Mesenchymal stem cell (in vitro differentiated cells and primary cell): ENCODE data around the gene MALRD1.

Experiments used
- DNase-seq: peaks from one replicate; pipeline ENCODE4 v3.0.0-alpha.2; 2013
- H2AFZ ChIP-seq: one replicate; pipeline ENCODE4 v1.6.1; 2013; ENCODE audit warnings: low read depth, mild to moderate bottlenecking, control low read depth, inconsistent platforms, low read length, moderate library complexity
- H2AK5ac ChIP-seq: 2 replicates; pipeline ENCODE4 v1.6.1; 2013; ENCODE audit warnings: low read length, moderate library complexity, mild to moderate bottlenecking, inconsistent platforms; ENCODE audit not compliant: severe bottlenecking
- H2BK120ac ChIP-seq: one replicate; pipeline ENCODE4 v1.6.1; 2013; ENCODE audit warnings: low read depth, mild to moderate bottlenecking, inconsistent platforms, low read length, moderate library complexity
- H2BK12ac ChIP-seq, 2 experiments: one replicate each; pipeline ENCODE4 v1.6.1; 2013; ENCODE audit warnings: inconsistent platforms in 2 of 2, low read length in 2 of 2, mild to moderate bottlenecking in 2 of 2, moderate library complexity in 2 of 2, control low read depth in 1 of 2
- H2BK15ac ChIP-seq: one replicate; pipeline ENCODE4 v1.6.1; 2013; ENCODE audit warnings: mild to moderate bottlenecking, low read depth, inconsistent platforms; ENCODE audit not compliant: poor library complexity, severe bottlenecking
- H2BK5ac ChIP-seq: 2 replicates; pipeline ENCODE4 v1.6.1; 2013; ENCODE audit warnings: low read depth, mild to moderate bottlenecking, low read length, control low read depth, inconsistent platforms; ENCODE audit not compliant: poor library complexity, severe bottlenecking
- H3K14ac ChIP-seq, 2 experiments: one replicate each; pipeline ENCODE4 v1.6.1; 2013; ENCODE audit warnings: inconsistent platforms in 2 of 2, low read length in 2 of 2, control low read depth in 1 of 2, mild to moderate bottlenecking in 1 of 2, moderate library complexity in 1 of 2
- H3K18ac ChIP-seq, 2 experiments: one replicate each; pipeline ENCODE4 v1.6.1; 2013; ENCODE audit warnings: inconsistent platforms in 2 of 2, low read length in 2 of 2, control low read depth in 1 of 2, low read depth in 1 of 2, mild to moderate bottlenecking in 1 of 2
- H3K23ac ChIP-seq, 2 experiments: one replicate each; pipeline ENCODE4 v1.6.1; 2013; ENCODE audit warnings: inconsistent platforms in 2 of 2, low read length in 2 of 2, mild to moderate bottlenecking in 2 of 2, moderate library complexity in 2 of 2, control low read depth in 1 of 2
- H3K27ac ChIP-seq: 2 replicates; pipeline ENCODE4 v1.5.1; 2013; ENCODE audit warnings: mild to moderate bottlenecking, moderate library complexity, low read length, control low read depth, inconsistent platforms; ENCODE audit not compliant: poor library complexity, severe bottlenecking
- H3K27me3 ChIP-seq, 2 experiments: 2 replicates each; pipeline versions ENCODE4 v1.6.1 to v1.7.0; 2013; ENCODE audit warnings: low read length in 2 of 2, mild to moderate bottlenecking in 2 of 2, moderate library complexity in 2 of 2, control low read depth in 1 of 2, inconsistent platforms in 1 of 2; ENCODE audit not compliant: control insufficient read depth in 1 of 2, insufficient read depth in 1 of 2
- H3K36me3 ChIP-seq, 2 experiments: 2 replicates each; pipeline versions ENCODE4 v1.6.1 to v1.7.0; 2013; ENCODE audit warnings: low read length in 2 of 2, control low read depth in 1 of 2, inconsistent platforms in 1 of 2, low read depth in 1 of 2, mild to moderate bottlenecking in 1 of 2; ENCODE audit not compliant: insufficient read depth in 2 of 2, control insufficient read depth in 1 of 2
- H3K4ac ChIP-seq, 2 experiments: one replicate each; pipeline ENCODE4 v1.6.1; 2013; ENCODE audit warnings: inconsistent platforms in 2 of 2, low read length in 2 of 2, mild to moderate bottlenecking in 2 of 2, moderate library complexity in 2 of 2, control low read depth in 1 of 2, low read depth in 1 of 2
- H3K4me1 ChIP-seq: 2 replicates; pipeline ENCODE4 v1.6.1; 2013; ENCODE audit warnings: low read depth, low read length, control low read depth; ENCODE audit not compliant: control insufficient read depth, insufficient read depth
- H3K4me2 ChIP-seq: 2 replicates; pipeline ENCODE4 v1.6.1; 2013; ENCODE audit warnings: low read length, mild to moderate bottlenecking, inconsistent platforms; ENCODE audit not compliant: poor library complexity, severe bottlenecking
- H3K4me3 ChIP-seq, 2 experiments: 2 replicates each; pipeline versions ENCODE4 v1.5.1 to v1.7.0; 2013; ENCODE audit warnings: low read length in 2 of 2, mild to moderate bottlenecking in 2 of 2, control low read depth in 1 of 2, low read depth in 1 of 2; ENCODE audit not compliant: insufficient read depth in 1 of 2
- H3K79me1 ChIP-seq: replicated peaks from 2 replicates; pipeline ENCODE4 v1.6.1; 2013; ENCODE audit warnings: mild to moderate bottlenecking, control low read depth, low read length, inconsistent platforms; ENCODE audit not compliant: poor library complexity, severe bottlenecking
- H3K9ac ChIP-seq: 2 replicates; pipeline ENCODE4 v1.7.0; 2013; ENCODE audit warnings: mild to moderate bottlenecking, low read length, moderate library complexity
- H3K9me3 ChIP-seq: 2 replicates; pipeline ENCODE4 v1.7.0; 2013; ENCODE audit warnings: mild to moderate bottlenecking, low read length; ENCODE audit not compliant: control insufficient read depth
- H4K8ac ChIP-seq: one replicate; pipeline ENCODE4 v1.6.1; 2013; ENCODE audit warnings: inconsistent platforms, mild to moderate bottlenecking, low read length, moderate library complexity
- H4K91ac ChIP-seq: one replicate; pipeline ENCODE4 v1.6.1; 2013; ENCODE audit warnings: mild to moderate bottlenecking, low read length, inconsistent platforms
- WGBS: methylation state at CpG from one replicate; pipeline ENCODE4 v1.1.7; 2013; ENCODE audit warnings: mixed read lengths; 5-methylcytosine and 5-hydroxymethylcytosine counted together

The MALRD1 gene

DNA sequence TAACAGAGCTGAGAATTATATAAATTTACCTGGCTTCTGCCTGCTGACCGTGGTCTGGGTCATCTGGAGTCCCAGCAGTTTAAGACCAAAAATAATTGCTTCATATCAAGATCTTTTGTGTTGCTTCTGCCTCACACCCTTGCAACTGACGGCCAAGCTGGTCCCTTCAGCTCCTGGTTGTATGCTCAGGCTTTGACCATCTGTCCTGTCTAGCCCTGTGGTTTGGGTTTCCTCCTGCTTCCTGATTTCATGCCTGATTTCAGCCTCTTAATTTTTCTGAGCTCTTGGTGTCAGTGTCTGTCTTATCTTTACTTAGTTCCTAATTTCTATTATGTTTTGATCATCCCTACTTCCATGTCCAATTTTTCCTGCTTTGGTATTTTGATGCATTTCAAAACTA is 679.8 kb downstream of the MALRD1 start:
- H2BK12ac ChIP-seq, result peak overlapping the region; percentile 38 to 83
- no peak overlapping the region for H2BK5ac ChIP-seq
- no peak overlapping the region for H2AFZ ChIP-seq
- no peak overlapping the region for H4K91ac ChIP-seq
- no peak overlapping the region for H3K9ac ChIP-seq
- peak overlapping the region; percentile 19 for H4K8ac ChIP-seq
- H3K23ac ChIP-seq, result no peak overlapping the region
- no peaks in the 10 kb centered on the region for H3K27me3 ChIP-seq
- H3K4ac ChIP-seq, result no peak overlapping the region
- no peaks in the 10 kb centered on the region for H3K4me1 ChIP-seq
- no peak overlapping the region for H3K14ac ChIP-seq
- H2BK120ac ChIP-seq, result no peak overlapping the region
- H3K18ac ChIP-seq, result no peak overlapping the region
- H3K36me3 ChIP-seq, result no peaks in the 10 kb centered on the region
- no peak for DNase-seq
- H3K27ac ChIP-seq, result no peak overlapping the region
- no peaks in the 10 kb centered on the region for H3K9me3 ChIP-seq
- H3K4me3 ChIP-seq, result no peak overlapping the region
- H2AK5ac ChIP-seq, result no peak overlapping the region
- H3K79me1 ChIP-seq, result no peaks in the 10 kb centered on the region
- no peak overlapping the region for H2BK15ac ChIP-seq
- H3K4me2 ChIP-seq, result no peak overlapping the region
- WGBS, result 88% methylated on average over 2 of the region's 2 CpGs

DNA sequence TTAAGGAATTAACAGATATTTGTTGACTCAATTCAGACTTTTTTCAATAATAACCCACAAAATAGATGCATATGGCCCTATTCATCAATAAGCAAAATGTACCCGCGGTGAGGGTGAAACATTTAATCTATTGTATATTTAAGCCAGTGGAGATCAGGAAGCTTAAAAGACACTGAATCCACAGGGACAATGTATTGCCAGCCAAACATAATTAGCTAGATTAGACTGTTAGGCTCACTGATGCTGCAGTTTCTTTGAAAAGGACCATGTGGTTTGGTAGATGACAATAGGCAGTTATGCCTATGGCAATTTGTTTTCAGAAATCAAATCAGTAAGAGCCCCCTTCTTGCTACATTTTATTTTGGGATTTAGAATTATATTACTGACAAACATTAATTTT is 680.4 kb downstream of the MALRD1 start:
- Histone ChIP-seq H3K27ac (no peak overlapping the region), H2BK120ac (no peak overlapping the region), H3K27me3 (no peaks in the 10 kb centered on the region), H3K4me1 (no peaks in the 10 kb centered on the region), H3K79me1 (no peaks in the 10 kb centered on the region), H2BK12ac (no peak overlapping the region), H3K4me2 (no peak overlapping the region), H3K9me3 (no peaks in the 10 kb centered on the region), H3K9ac (no peak overlapping the region), H2AFZ (no peak overlapping the region), H3K18ac (no peak overlapping the region), H2AK5ac (no peak overlapping the region), H3K14ac (no peak overlapping the region), H3K23ac (no peak overlapping the region), H3K36me3 (no peaks in the 10 kb centered on the region), H3K4me3 (no peak overlapping the region), H3K4ac (no peak overlapping the region), H4K91ac (no peak overlapping the region), H2BK15ac (no peak overlapping the region), H2BK5ac (no peak overlapping the region), H4K8ac (no peak overlapping the region)
- no peak for DNase-seq
- 93% methylated on average over 2 of the region's 2 CpGs for WGBS

DNA sequence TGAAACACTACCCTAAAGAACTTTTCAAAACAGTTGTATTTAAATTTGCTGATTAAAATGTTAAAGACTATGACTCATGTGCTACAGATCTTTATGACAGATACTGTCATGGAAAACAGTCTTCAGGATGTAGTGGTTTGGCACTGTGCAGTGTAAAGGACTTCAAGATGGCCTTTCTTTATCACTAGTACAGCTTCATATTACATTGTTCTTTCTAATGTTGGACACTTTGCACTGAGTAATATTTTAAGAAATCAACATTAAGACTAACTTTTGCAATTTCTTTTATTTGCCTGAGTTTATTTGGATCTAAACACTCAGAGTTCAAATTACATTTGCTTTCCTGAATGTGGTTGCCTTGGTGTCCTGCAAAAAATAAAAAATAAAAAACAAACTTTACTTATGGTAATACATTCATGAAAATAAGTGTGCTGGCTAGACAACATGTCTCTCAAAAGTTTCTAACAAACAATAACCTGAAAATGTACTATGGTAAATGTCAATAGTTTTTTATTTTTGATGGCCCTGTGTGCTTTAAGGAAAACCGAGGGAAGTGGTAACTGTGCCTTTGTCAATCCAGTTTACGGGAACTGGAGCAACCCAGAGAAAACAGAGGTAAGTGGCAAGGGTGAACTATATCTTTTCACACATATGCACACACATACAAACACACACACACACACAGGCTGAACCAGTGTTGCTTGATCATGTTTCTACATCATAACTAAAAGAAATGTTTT is 681.7 kb downstream of the MALRD1 start:
- Histone ChIP-seq H2AFZ (no peak overlapping the region), H3K36me3 (no peaks in the 10 kb centered on the region), H3K18ac (peak overlapping the region; percentile 43 to 72), H2BK5ac (no peak overlapping the region), H2AK5ac (no peak overlapping the region), H3K9me3 (no peaks in the 10 kb centered on the region), H3K4me1 (no peaks in the 10 kb centered on the region), H3K4ac (no peak overlapping the region), H3K4me3 (no peak overlapping the region), H3K23ac (no peak overlapping the region), H4K8ac (no peak overlapping the region), H2BK12ac (peak overlapping the region in 1 of 2 experiments; percentile 55), H3K4me2 (no peak overlapping the region), H3K9ac (peak overlapping the region; percentile 78), H2BK120ac (peak overlapping the region; percentile 73), H2BK15ac (no peak overlapping the region), H3K27me3 (no peaks in the 10 kb centered on the region), H4K91ac (no peak overlapping the region), H3K14ac (no peak overlapping the region), H3K27ac (no peak overlapping the region), H3K79me1 (no peaks in the 10 kb centered on the region)
- WGBS, result 94% methylated on average over 2 of the region's 2 CpGs
- peak; percentile 75 for DNase-seq

DNA sequence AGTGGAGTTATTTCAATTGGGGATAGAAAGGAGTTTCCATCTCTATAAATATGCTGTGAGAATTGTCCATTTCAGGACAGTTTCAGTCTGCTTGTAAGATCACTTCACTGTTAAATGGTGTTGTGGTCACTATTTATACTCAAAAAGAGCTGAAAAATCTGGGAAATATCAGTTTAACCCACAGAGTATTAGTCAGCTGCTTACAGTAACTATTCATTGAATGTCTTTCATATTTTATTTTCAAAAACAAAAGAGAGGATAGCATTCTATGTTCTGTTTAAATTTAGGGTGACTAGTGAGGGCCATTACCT is 682.3 kb downstream of the MALRD1 start:
- no peak overlapping the region for H2BK5ac ChIP-seq
- no peak overlapping the region for H2AK5ac ChIP-seq
- no peak for DNase-seq
- H3K36me3 ChIP-seq, result no peaks in the 10 kb centered on the region
- no peaks in the 10 kb centered on the region for H3K4me1 ChIP-seq
- no peaks in the 10 kb centered on the region for H3K27me3 ChIP-seq
- H2AFZ ChIP-seq, result no peak overlapping the region
- no peak overlapping the region for H3K14ac ChIP-seq
- H3K4ac ChIP-seq, result no peak overlapping the region
- peak overlapping the region; percentile 78 for H3K9ac ChIP-seq
- H2BK12ac ChIP-seq, result no peak overlapping the region
- no peaks in the 10 kb centered on the region for H3K79me1 ChIP-seq
- H3K23ac ChIP-seq, result no peak overlapping the region
- no peak overlapping the region for H3K27ac ChIP-seq
- no peaks in the 10 kb centered on the region for H3K9me3 ChIP-seq
- H2BK15ac ChIP-seq, result no peak overlapping the region
- H2BK120ac ChIP-seq, result no peak overlapping the region
- H4K8ac ChIP-seq, result no peak overlapping the region
- no peak overlapping the region for H3K4me2 ChIP-seq
- no peak overlapping the region for H3K18ac ChIP-seq
- no peak overlapping the region for H3K4me3 ChIP-seq
- no peak overlapping the region for H4K91ac ChIP-seq
